CD4-positive, alpha-beta T cell (primary cell): ENCODE data around the gene ATXN1. TPM values are rescaled to one million over a fixed set of nuclear protein-coding genes. Genes with fewer than 3 reads are reported as not detected.
"Not testable (repeated sequence)": the region's sequence is repeated elsewhere in the genome, so short reads cannot be mapped to it uniquely, and the experiment has no call there.

Source experiments
- ATAC-seq: fragments of 200-7000 bp; cut with Tn5 transposase; one replicate; pipeline ENCODE4 v1.10.0; 2022; ENCODE audit warnings: mild to moderate bottlenecking; ENCODE audit not compliant: poor library complexity
- CTCF ChIA-PET: fragments of 350-600 bp; sonication (Branson Sonifier 250); formaldehyde crosslinking; loops from one replicate; lab custom pipeline; 2021; ENCODE audit warnings: antibody characterized with exemption, inconsistent platforms; lab: Charles Lee
- POLR2A ChIA-PET: fragments of 350-600 bp; sonication (Branson Sonifier 250); formaldehyde crosslinking; loops from one replicate; lab custom pipeline; 2021; ENCODE audit warnings: antibody characterized with exemption, inconsistent platforms; lab: Charles Lee
- DNase-seq, 14 experiments: peaks; one replicate each; pipeline ENCODE4 v3.0.0-alpha.2; 2013 to 2020; ENCODE audit warnings: mixed read lengths in 2 of 14
- H3K27ac ChIP-seq, 2 donors: one replicate each; pipeline versions ENCODE4 v1.5.1 to v1.7.0; 2013; ENCODE audit warnings: low read length in 2 of 2, low read depth in 1 of 2, mild to moderate bottlenecking in 1 of 2
- H3K27me3 ChIP-seq, 2 experiments: 1 replicate in 1 of 2; 2 replicates in 1 of 2; pipeline versions ENCODE4 v1.6.1 to v1.7.0; 2013; ENCODE audit warnings: low read length in 2 of 2, control low read depth in 1 of 2, mild to moderate bottlenecking in 1 of 2, moderate library complexity in 1 of 2; ENCODE audit not compliant: insufficient read depth in 2 of 2, control insufficient read depth in 1 of 2
- H3K36me3 ChIP-seq: one replicate; pipeline ENCODE4 v1.6.1; 2013; ENCODE audit warnings: low read length, control low read depth; ENCODE audit not compliant: insufficient read depth
- H3K4me1 ChIP-seq: one replicate; pipeline ENCODE4 v1.6.1; 2013; ENCODE audit warnings: low read length, control low read depth; ENCODE audit not compliant: insufficient read depth
- H3K4me3 ChIP-seq: one replicate; pipeline ENCODE4 v1.5.1; 2013; ENCODE audit warnings: mild to moderate bottlenecking, low read length, moderate library complexity
- H3K9me3 ChIP-seq, 2 experiments: 1 replicate in 1 of 2; 2 replicates in 1 of 2; pipeline versions ENCODE4 v1.6.1 to v1.7.0; 2013; ENCODE audit warnings: low read length in 2 of 2, mild to moderate bottlenecking in 2 of 2, control low read depth in 1 of 2, moderate library complexity in 1 of 2; ENCODE audit not compliant: control insufficient read depth in 1 of 2, insufficient read depth in 1 of 2
- H3K27ac Mint-ChIP-seq: one replicate; pipeline ENCODE4 v1.8.0; 2020; ENCODE audit warnings: mixed read lengths
- H3K27me3 Mint-ChIP-seq: one replicate; pipeline ENCODE4 v1.8.0; 2021; ENCODE audit warnings: mixed read lengths
- H3K36me3 Mint-ChIP-seq: one replicate; pipeline ENCODE4 v1.8.0; 2021; ENCODE audit warnings: low read depth, mixed read lengths
- H3K4me1 Mint-ChIP-seq: one replicate; pipeline ENCODE4 v1.8.0; 2021; ENCODE audit warnings: low read depth, mixed read lengths
- H3K4me3 Mint-ChIP-seq: one replicate; pipeline ENCODE4 v1.8.0; 2020; ENCODE audit warnings: mild to moderate bottlenecking, mixed read lengths
- H3K9me3 Mint-ChIP-seq: one replicate; pipeline ENCODE4 v1.8.0; 2020; ENCODE audit warnings: mixed read lengths
- intact Hi-C, 2 experiments: fragments of 100-400 bp; cut with DNase I in 1 of 2; cut with micrococcal nuclease in 1 of 2; formaldehyde crosslinking; loops; one replicate each; pipeline versions ENCODE4 v1.15.1 to v1.9.0; 2023 to 2025; cut with DNase I, micrococcal nuclease
- total RNA-seq, 174 experiments: library from RNA in 2 of 174; stranded (reverse) in 2 of 174; gene quantifications; one replicate each; pipeline ENCODE4 v1.2.3 and lab custom pipeline; 2021 to 2026
- TF ChIP-seq, protein P1 (sequence below): fragments of 200-600 bp; IDR thresholded peaks from one replicate; pipeline ENCODE4 v1.8.0; 2022; ENCODE audit warnings: antibody characterized with exemption, mild to moderate bottlenecking

Gene ATXN1
- total RNA-seq, 2 experiments from 2014 or later = 74.2 to 76.7 TPM

DNA sequence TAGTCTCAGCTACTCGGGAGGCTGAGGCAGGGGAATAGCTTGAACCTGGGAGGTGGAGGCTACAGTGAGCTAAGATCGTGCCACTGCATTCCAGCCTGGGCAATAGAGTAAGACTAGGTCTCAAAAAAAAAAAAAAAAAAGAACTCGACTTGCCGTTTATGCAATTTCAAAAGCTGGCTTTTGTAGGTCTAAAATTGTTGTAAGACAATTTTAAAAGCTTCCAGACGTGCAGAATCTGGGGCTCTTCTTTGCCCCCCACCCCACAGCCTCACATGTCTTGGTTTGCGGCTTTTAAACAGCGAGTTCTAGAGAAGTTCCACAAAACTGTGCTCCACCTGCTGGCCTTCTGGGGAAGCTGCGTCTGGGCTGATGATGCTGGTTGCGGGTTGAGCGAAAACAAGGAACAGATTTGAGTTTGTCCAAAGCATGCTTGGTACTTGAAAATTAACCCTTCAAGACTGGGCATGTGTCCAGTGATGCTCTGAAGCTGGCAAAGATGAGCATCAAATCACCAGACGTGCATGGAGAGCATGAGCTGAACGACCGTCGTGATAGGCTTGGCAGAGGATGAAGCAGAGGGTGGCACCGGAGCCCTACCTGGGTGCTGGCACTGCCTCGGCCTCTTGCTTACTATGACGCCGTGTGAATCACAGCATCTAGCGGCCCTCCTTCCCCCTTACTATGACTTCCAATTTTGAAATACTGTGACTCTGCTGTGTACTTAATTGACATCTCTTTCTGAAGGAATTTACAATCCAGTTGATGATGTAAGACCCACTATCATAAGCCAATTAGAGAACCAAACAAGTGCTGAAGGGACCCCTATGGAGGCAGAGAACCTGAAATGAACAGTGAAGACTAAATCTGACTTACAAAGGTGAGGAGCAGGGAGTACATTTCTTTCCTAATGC, 351.5 kb downstream of the ATXN1 start:
- intact Hi-C loops = loop anchor here (5.0 kb wide), 3 partner anchors 77 to 103 kb away; no protein-coding TSS in a partner anchor
- Histone ChIP-seq H3K36me3 (peaks cover 4% of the 10 kb centered on the region), H3K27ac (no peak overlapping the region), H3K27me3 (no peaks in the 10 kb centered on the region), H3K4me3 (no peak overlapping the region), H3K9me3 (no peaks in the 10 kb centered on the region), H3K4me1 (peaks cover 7% of the 10 kb centered on the region)
- ATAC-seq (peak; percentile 59), DNase-seq (peak in 13 of 14 experiments; percentile 25 to 77 (median 50))
- peak overlapping the region; percentile 42 for H3K27ac Mint-ChIP-seq
- peaks cover 4% of the 10 kb centered on the region for H3K36me3 Mint-ChIP-seq
- TF ChIP-seq, protein P1, sequence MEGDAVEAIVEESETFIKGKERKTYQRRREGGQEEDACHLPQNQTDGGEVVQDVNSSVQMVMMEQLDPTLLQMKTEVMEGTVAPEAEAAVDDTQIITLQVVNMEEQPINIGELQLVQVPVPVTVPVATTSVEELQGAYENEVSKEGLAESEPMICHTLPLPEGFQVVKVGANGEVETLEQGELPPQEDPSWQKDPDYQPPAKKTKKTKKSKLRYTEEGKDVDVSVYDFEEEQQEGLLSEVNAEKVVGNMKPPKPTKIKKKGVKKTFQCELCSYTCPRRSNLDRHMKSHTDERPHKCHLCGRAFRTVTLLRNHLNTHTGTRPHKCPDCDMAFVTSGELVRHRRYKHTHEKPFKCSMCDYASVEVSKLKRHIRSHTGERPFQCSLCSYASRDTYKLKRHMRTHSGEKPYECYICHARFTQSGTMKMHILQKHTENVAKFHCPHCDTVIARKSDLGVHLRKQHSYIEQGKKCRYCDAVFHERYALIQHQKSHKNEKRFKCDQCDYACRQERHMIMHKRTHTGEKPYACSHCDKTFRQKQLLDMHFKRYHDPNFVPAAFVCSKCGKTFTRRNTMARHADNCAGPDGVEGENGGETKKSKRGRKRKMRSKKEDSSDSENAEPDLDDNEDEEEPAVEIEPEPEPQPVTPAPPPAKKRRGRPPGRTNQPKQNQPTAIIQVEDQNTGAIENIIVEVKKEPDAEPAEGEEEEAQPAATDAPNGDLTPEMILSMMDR = peak; percentile 64
- H3K4me1 Mint-ChIP-seq = peaks cover 36% of the 10 kb centered on the region
- no peaks in the 10 kb centered on the region for H3K9me3 Mint-ChIP-seq
- ChIA-PET POLR2A (interaction anchor here (0.7 kb wide), 1 partner anchor 11 kb away, joined by 3 read pairs; no protein-coding TSS in a partner anchor), CTCF (interaction anchor here (0.6 to 2.2 kb wide), 22 partner anchors 11 to 353 kb away, joined by 3 to 8 read pairs (median 3); no protein-coding TSS in a partner anchor)
- peak overlapping the region; percentile 1 for H3K4me3 Mint-ChIP-seq
- no peaks in the 10 kb centered on the region for H3K27me3 Mint-ChIP-seq

DNA sequence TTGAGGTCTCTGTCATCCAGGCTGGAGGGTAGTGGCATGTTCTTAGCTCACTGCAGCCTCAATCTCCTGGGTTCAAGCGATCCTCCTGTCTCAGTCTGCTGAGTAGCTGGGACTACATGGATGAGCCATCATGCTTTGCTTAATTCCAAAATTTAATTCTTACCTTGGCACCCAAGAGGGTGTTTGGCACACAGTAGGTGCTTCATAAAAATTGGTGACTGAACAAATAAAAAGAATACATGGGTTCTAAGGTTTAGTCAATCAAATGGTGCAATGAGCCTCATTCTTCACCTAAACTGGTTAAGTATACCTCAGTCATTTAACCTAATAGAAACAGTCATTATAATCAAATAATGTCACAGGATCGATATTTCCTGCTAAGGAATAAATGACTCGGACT, 352.5 kb downstream of the ATXN1 start:
- Histone ChIP-seq H3K27me3 (no peaks in the 10 kb centered on the region), H3K4me3 (no peak overlapping the region), H3K9me3 (no peaks in the 10 kb centered on the region), H3K4me1 (peaks cover 7% of the 10 kb centered on the region), H3K27ac (no peak overlapping the region), H3K36me3 (peaks cover 4% of the 10 kb centered on the region)
- ChIA-PET POLR2A (no interaction called here), CTCF (interaction anchor here (0.7 to 2.2 kb wide), 8 partner anchors 12 to 203 kb away, joined by 3 to 8 read pairs (median 4); no protein-coding TSS in a partner anchor)
- TF ChIP-seq, protein P1 = no peak
- no peaks in the 10 kb centered on the region for H3K27me3 Mint-ChIP-seq
- H3K4me1 Mint-ChIP-seq = peaks cover 27% of the 10 kb centered on the region
- ATAC-seq (no peak), DNase-seq (no peak)
- H3K9me3 Mint-ChIP-seq = no peaks in the 10 kb centered on the region
- intact Hi-C loops = loop anchor here in 1 of 2 experiments (5.0 kb wide), 1 partner anchor 86 kb away; no protein-coding TSS in a partner anchor
- H3K36me3 Mint-ChIP-seq = peaks cover 5% of the 10 kb centered on the region
- H3K4me3 Mint-ChIP-seq = no peak overlapping the region
- no peak overlapping the region for H3K27ac Mint-ChIP-seq

DNA sequence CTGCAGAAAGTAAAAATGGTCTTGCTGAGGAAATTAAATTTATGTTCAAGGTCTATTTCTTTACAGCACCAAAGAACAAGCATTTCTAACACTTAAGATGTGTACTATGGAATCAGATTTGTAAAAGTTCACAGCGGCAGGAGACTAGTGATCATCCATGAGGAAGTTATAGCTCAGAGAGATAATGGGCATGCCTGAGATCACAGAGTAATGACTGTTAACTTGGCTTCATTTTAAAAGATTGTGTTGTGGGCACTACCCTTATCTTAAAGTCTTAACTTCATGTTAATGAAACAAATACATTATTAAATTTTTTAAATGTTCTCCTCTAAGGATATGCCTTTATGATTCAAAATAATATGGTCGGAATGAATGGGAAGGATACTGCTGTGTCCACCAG, 354.3 kb downstream of the ATXN1 start:
- Histone ChIP-seq H3K4me1 (peaks cover 7% of the 10 kb centered on the region), H3K9me3 (no peaks in the 10 kb centered on the region), H3K27ac (no peak overlapping the region), H3K27me3 (no peaks in the 10 kb centered on the region), H3K36me3 (peaks cover 4% of the 10 kb centered on the region), H3K4me3 (no peak overlapping the region)
- intact Hi-C loops = loop anchor here in 1 of 2 experiments (5.0 kb wide), 1 partner anchor 85 kb away; no protein-coding TSS in a partner anchor
- Mint-ChIP-seq H3K27me3 (no peaks in the 10 kb centered on the region), H3K27ac (no peak overlapping the region), H3K4me1 (peaks cover 9% of the 10 kb centered on the region), H3K9me3 (no peaks in the 10 kb centered on the region), H3K4me3 (no peak overlapping the region), H3K36me3 (peaks cover 13% of the 10 kb centered on the region)
- ATAC-seq (no peak), DNase-seq (no peak)
- ChIA-PET POLR2A (no interaction called here), CTCF (interaction anchor here (0.6 to 1.2 kb wide), 3 partner anchors 89 to 355 kb away, joined by 3 read pairs; partner anchors contain the start of gene ATXN1)
- TF ChIP-seq, protein P1 = no peak

DNA sequence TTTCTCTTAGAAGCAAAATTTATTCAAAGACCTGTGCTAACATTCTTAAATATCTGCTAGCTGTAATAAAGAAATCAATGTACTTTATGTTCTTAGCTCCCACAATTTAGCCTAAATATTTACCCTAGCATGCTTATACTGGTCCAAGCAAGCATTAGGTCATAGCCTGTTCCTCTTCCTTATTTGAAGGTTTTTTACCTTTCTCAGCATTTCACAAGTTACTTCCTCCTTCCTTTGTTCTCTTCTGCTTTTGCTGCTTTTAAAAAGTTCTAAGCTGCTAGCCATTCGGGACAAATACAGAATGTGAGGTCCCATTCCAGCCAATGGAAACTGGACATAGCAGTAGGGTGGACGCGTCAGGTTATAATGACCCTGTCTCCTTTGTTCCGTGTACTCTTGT, 354.7 kb downstream of the ATXN1 start:
- DNase-seq, H3K4me1 ChIP-seq, POLR2A ChIA-PET, H3K9me3 Mint-ChIP-seq, H3K27ac ChIP-seq, H3K36me3 ChIP-seq, H3K4me3 Mint-ChIP-seq, H3K27me3 ChIP-seq, H3K4me3 ChIP-seq, H3K4me1 Mint-ChIP-seq, H3K27me3 Mint-ChIP-seq, ATAC-seq, H3K27ac Mint-ChIP-seq, H3K9me3 ChIP-seq: not testable (repeated sequence)
- intact Hi-C loops = loop anchor here in 1 of 2 experiments (5.0 kb wide), 1 partner anchor 84 kb away; no protein-coding TSS in a partner anchor
- CTCF ChIA-PET = interaction anchor here (0.6 to 1.2 kb wide), 2 partner anchors 107 to 355 kb away, joined by 3 read pairs; partner anchors contain the start of gene ATXN1
- peaks cover 13% of the 10 kb centered on the region for H3K36me3 Mint-ChIP-seq
